Iris pigment epithelial cell (primary cell): ENCODE results near the gene WDFY2.
"Not testable (repeated sequence)": the region's sequence is repeated elsewhere in the genome, so short reads cannot be mapped to it uniquely, and the experiment has no call there.

ENCODE experiments used
- DNase-seq: peaks from one replicate; pipeline ENCODE4 v3.0.0-alpha.2; 2011; ENCODE audit warnings: low read depth

Gene WDFY2

GRCh38 chr13:51632591-51633362 lies 48.5 kb downstream of the WDFY2 start:
- no peak for DNase-seq

GRCh38 chr13:51635137-51635878 lies 51.0 kb downstream of the WDFY2 start:
- no peak for DNase-seq

- no peak for DNase-seq
These were observed 52.2 kb downstream of the WDFY2 start for GRCh38 chr13:51636349-51636890.

- no peak for DNase-seq
These were observed 53.6 kb downstream of the WDFY2 start for GRCh38 chr13:51637852-51638215.

- DNase-seq: peak; percentile 52
These were observed 54.1 kb downstream of the WDFY2 start for GRCh38 chr13:51638216-51638871.

- no peak for DNase-seq
These were observed 54.9 kb downstream of the WDFY2 start for GRCh38 chr13:51639171-51639570.

- not testable (repeated sequence) for DNase-seq
These were observed 56.4 kb downstream of the WDFY2 start for GRCh38 chr13:51640696-51641095.

GRCh38 chr13:51643105-51643881 lies 59.0 kb downstream of the WDFY2 start:
- peak; percentile 89 for DNase-seq

- DNase-seq: peak; percentile 93
These were observed 59.6 kb downstream of the WDFY2 start for GRCh38 chr13:51643882-51644281.

- DNase-seq: peak; percentile 66
These were observed 60.4 kb downstream of the WDFY2 start for GRCh38 chr13:51644654-51645053.

GRCh38 chr13:51645154-51645650 lies 60.9 kb downstream of the WDFY2 start:
- peak; percentile 87 for DNase-seq

GRCh38 chr13:51645761-51646670 lies 61.8 kb downstream of the WDFY2 start:
- DNase-seq: no peak

GRCh38 chr13:51647067-51647466 lies 62.8 kb downstream of the WDFY2 start:
- DNase-seq: no peak

GRCh38 chr13:51652193-51652592 lies 67.9 kb downstream of the WDFY2 start:
- not testable (repeated sequence) for DNase-seq

GRCh38 chr13:51659276-51660127 lies 75.2 kb downstream of the WDFY2 start:
- no peak for DNase-seq

GRCh38 chr13:51660813-51661212 lies 76.6 kb downstream of the WDFY2 start:
- no peak for DNase-seq

GRCh38 chr13:51663973-51664957 lies 80.0 kb downstream of the WDFY2 start:
- DNase-seq: no peak

- DNase-seq: no peak
These were observed 81.2 kb downstream of the WDFY2 start for GRCh38 chr13:51665456-51665855.
